Measurements from ENCODE around the gene GSDME.

- TF ChIP-seq CTCF (IDR thresholded peaks at IDR 0.05; ENCODE audit: poor library complexity), result no peak
- no peak for TF ChIP-seq EZH2 (IDR thresholded peaks at IDR 0.05; ENCODE audit: borderline replicate concordance)
- no peak for TF ChIP-seq EZH2phosphoT487 (IDR thresholded peaks at IDR 0.05; ENCODE audit: low read depth, severe bottlenecking, unreplicated experiment)
These were observed 45.0 kb upstream of the GSDME start for GRCh38 chr7:24802300-24802699.
